GM18873 (cell line): Measurements from ENCODE around the gene IPO5.

Experiments used
- ATAC-seq: cut with Tn5 transposase; IDR thresholded peaks from one replicate; pipeline ENCODE4 v1.9.1; 2021; ENCODE audit warnings: mild to moderate bottlenecking, moderate library complexity, moderate number of reproducible peaks; ENCODE audit not compliant: unreplicated experiment, low FRiP score

IPO5 gene

DNA sequence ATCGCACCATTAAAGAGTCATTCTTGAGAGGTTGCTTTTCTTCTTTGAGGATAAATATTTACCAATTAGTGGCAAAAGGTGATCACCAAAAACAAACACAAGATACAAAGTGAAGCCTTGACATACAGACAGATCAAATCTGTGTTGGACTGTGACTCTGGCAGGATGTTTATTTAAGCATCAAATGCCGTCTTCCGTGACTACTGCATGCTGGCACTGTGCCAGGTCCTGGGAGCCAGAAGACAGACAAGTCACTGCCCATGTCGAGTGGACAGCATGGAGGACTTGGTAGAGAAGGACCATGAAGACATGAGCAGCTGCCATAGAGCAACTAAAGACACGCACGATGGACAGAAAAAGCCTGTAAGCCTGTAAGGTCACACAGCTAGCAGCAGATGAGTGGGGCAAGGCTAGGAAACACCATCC is 96.6 kb downstream of the IPO5 start:
- ATAC-seq, result no peak

- ATAC-seq, result no peak
These were observed 98.9 kb downstream of the IPO5 start for GRCh38 chr13:98052412-98052811.

DNA sequence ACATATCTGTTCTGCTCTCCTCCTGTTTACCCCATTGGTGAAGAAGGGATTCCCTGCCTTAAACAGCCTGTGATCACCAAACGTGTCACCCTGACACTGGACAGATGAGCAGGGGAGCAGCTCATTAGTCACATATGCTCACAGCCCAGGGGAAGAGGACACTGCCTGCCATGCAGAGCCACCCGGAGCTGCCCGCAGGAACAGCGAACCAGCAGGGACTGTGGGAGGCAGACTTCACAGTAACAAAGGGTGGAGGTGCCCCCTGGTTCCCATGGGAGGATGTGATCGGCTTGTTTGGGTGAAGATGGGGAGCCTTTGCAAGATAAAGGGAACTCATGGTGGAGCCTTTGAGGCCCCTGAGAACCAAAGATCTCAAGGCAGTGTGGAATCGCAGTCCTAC is 100.8 kb downstream of the IPO5 start:
- ATAC-seq, result no peak

- ATAC-seq, result no peak
These were observed 102.1 kb downstream of the IPO5 start for GRCh38 chr13:98055623-98056022.

DNA sequence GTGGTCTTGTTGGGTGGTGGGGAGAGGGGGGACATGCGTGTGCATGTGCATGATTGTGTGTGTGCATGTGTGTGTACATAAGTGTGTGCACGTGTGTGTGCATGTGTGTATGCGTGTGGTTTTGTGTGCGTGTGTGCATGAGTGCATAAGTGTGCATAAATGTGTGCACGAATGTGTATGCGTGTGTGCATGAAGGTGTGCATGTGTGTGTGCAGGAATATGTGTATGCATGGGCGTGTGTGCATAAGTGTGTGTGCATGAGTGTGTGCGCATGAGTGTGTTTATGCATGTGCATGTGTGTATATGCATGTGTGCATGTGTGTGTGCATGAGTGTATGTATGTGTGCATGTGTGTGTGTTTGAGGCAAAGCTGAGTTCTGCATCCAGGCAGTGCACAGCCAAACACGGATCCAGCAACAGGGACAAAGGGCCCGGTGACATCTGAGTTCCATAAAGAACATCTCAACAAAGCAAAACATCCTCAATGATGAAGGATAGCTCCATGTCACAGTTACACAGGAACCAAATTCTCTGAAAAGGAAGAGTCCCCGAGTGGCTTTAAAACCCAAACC is 103.5 kb downstream of the IPO5 start:
- no peak for ATAC-seq

DNA sequence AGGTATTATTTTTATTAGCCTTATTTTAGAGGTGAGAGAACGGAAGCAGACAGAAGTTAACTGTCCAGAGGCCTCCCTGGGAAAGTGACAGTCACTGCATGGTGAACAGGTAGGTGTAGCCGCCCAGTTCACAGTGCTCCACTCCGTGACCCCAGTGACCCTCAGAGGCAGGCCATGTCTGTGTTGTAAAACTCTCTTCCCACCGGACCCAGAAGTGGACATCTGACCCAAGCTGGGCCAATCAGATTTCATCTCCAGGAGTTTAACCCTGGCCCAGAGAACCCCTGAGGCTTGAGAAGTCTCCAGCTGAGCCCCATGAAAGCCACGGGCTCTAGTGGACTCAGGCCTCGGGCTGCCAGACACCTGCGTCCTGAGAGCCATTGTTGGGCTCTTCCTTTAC is 105.8 kb downstream of the IPO5 start:
- no peak for ATAC-seq

DNA sequence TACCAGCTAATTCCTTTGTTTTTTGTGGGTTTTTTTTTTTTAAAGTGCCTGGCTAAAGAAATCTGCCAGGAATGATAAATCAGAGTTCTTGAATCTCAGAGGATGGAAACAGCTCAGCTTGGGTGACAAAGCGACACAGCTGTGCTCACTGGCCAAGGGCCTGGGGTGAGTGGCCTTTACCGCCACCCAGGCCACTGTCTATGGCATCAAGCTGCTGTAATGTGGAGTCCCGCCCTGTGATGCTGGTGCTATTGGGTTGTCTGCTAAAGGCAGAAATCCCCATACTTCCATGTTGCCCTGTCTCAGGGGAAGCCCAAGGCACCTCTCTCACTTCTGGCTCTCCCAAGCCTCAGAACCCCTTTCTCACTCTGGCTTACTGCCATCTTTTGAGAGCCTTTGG is 106.8 kb downstream of the IPO5 start:
- no peak for ATAC-seq

DNA sequence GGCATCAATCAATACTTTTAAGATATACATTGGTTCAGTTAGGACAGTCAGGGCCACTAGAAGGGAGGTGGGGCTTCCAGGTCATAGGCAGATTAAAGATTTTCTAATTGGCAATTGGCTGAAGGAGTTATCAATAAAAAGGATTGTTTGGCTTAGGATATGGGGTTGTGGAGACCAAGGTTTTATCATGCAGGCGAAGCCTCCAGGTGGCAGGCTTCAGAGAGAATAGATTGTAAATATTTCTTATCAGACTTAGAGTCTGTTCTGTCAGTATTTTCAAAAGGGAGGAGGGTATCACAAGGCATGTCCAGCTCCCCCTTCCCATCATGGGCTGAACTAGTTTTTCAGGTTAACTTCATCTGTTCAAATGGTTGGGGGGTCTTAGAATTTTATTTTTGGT is 112.0 kb downstream of the IPO5 start:
- no peak for ATAC-seq

DNA sequence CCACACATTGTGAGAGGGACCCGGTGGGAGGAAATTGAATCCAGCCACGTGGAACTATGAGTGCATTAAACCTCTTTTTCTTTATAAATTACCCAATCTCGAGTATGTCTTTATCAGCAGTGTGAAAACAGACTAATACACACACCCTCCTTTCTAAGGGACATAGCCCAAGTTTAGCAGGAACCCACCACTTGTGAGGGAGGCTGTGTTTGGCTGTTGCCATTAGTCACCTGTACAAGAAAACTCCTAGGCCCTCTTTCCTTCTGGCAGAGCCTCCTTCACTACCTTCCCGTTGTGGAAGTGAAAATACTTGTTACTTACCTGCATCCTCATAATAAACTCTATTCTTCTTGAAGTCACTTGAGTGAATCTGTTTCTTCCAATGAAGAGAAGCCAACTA is 113.2 kb downstream of the IPO5 start:
- no peak for ATAC-seq

GRCh38 chr13:98068521-98068920 is 115.0 kb downstream of the IPO5 start:
- no peak for ATAC-seq

DNA sequence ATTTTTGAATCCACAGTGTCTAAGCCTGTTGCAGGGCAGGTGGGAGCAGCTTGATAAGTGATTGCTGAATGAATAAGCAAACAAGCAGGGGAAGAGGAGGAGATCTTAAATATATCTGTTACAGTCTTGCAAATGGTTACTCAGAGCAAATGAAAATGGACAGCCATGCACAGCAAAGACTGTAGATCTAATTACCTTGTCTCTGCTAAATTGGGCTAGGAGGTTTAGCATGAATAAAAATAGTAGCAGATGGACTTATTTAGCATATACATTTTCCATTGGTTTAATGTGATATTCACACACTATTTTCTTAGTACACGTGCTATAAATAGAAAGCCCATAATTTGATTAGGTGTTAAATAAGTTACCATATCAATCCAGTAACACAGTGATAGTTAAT is 116.5 kb downstream of the IPO5 start:
- no peak for ATAC-seq

DNA sequence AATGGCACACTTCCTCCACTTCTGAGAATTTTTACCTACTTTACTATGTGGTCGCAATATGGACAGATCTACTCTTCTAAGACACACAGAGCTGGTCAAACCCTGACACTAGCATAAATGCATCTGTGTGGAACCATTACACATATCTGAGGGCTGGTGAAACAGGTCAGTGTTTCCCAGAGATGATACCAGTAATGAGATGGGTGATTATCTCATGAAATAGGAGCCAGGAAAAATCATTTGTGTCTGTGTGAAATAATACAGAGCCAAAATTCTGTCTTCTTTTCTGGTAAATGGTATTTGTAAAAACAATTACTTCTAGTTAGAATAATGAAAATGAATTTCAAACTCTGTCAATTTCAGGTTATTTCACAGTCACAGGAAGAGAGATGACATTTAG is 117.8 kb downstream of the IPO5 start:
- ATAC-seq, result no peak

- ATAC-seq, result no peak
These were observed 119.0 kb downstream of the IPO5 start for GRCh38 chr13:98072476-98072875.
